Activated T-helper 17 cell treated with anti-CD3 and anti-CD28 coated beads, Interleukin-2, amount 50 U/mL, for 72 hours (primary cell): ENCODE data around the gene NAA15. TPM values are rescaled to one million over a fixed set of nuclear protein-coding genes. Genes with fewer than 3 reads are reported as not detected.
"Not testable (repeated sequence)": the region's sequence is repeated elsewhere in the genome, so short reads cannot be mapped to it uniquely, and the experiment has no call there.

ENCODE experiments used
- ATAC-seq: fragments of 150-1000 bp; cut with Tn5 transposase; replicated peaks from 2 replicates; pipeline ENCODE4 v1.10.0; 2021; ENCODE audit warnings: mild to moderate bottlenecking, moderate library complexity
- H3K27ac Mint-ChIP-seq: one replicate; pipeline ENCODE4 v1.8.0; 2022; ENCODE audit warnings: mixed read lengths
- H3K27me3 Mint-ChIP-seq: one replicate; pipeline ENCODE4 v1.8.0; 2022; ENCODE audit warnings: mixed read lengths
- H3K36me3 Mint-ChIP-seq: one replicate; pipeline ENCODE4 v1.8.0; 2022; ENCODE audit warnings: low read depth, mild to moderate bottlenecking, mixed read lengths
- H3K4me1 Mint-ChIP-seq: one replicate; pipeline ENCODE4 v1.8.0; 2022; ENCODE audit warnings: mixed read lengths
- H3K4me3 Mint-ChIP-seq: one replicate; pipeline ENCODE4 v1.8.0; 2022; ENCODE audit warnings: mild to moderate bottlenecking, mixed read lengths
- H3K9me3 Mint-ChIP-seq: one replicate; pipeline ENCODE4 v1.8.0; 2022; ENCODE audit warnings: mixed read lengths
- total RNA-seq, 2 donors: library from RNA; stranded (reverse); gene quantifications; one replicate each; pipeline ENCODE4 v1.2.3, GENCODE V29; 2022

Gene NAA15
- total RNA-seq, 2 donors from 2014 or later = 54.2 to 106 TPM

DNA sequence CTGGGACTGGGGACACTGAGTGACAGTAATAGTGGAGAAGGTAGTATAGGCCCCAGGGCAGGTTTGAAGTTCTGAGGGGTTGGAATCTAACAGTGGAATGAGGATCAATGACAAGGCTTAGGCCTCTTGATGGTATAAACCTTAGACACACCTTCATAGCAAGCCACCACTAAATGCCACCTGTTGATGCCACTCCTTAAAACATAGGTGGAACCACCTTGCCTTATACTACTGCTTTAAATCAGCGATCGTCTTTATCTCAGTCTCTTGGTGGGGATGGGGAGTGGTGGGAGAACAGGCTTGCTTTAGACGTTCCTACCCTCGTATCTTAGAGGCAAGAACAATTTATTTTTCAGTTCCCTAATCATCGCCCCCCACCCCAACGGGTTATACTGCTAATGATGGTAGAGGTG, 153.8 kb downstream of the NAA15 start:
- no peak for ATAC-seq
- peak overlapping the region; percentile 100 for H3K4me3 Mint-ChIP-seq
- peaks cover 23% of the 10 kb centered on the region for H3K4me1 Mint-ChIP-seq
- peak overlapping the region; percentile 98 for H3K27ac Mint-ChIP-seq
- no peaks in the 10 kb centered on the region for H3K27me3 Mint-ChIP-seq
- peaks cover 19% of the 10 kb centered on the region for H3K36me3 Mint-ChIP-seq
- no peaks in the 10 kb centered on the region for H3K9me3 Mint-ChIP-seq

DNA sequence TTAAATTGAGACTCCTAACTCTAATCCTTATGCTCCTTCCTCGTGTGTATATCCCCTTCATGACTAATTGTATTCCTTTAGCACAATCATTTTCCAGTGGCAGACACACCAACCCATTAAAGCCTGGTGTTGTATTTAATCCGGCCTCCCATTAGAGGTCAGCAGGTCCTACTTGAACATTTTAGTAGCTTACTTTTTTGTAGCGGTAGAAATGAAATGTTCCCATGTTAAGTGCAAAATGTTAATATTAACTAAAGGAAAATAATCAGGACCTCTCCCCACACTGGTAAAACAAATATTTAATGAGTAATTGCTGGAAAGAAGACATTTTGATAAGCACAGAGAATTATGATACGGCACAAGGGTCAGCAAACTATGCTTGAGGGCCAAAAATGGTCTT, 156.0 kb downstream of the NAA15 start:
- no peak for ATAC-seq
- peaks cover 25% of the 10 kb centered on the region for H3K4me1 Mint-ChIP-seq
- no peaks in the 10 kb centered on the region for H3K9me3 Mint-ChIP-seq
- H3K36me3 Mint-ChIP-seq = peaks cover 23% of the 10 kb centered on the region
- H3K27ac Mint-ChIP-seq = no peak overlapping the region
- H3K27me3 Mint-ChIP-seq = no peaks in the 10 kb centered on the region
- H3K4me3 Mint-ChIP-seq = no peak overlapping the region

DNA sequence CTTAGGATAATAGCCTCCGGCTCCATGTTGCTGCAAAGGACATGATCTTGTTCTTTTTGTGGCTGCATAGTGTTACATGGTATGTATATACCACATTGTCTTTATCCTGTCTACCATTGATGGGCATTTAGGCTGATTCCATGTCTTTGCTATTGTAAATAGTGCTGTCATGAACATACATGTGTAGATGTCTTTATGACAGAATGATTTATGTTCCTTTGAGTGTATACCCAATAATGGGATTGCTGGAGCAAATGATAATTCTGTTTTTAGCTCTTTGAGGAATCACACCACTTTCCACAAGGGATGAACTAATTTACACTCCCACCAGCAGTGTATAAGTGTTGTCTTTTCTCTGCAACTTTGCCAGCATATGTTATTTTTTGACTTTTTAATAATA, 157.2 kb downstream of the NAA15 start:
- Mint-ChIP-seq H3K4me1 (peaks cover 25% of the 10 kb centered on the region), H3K27ac (no peak overlapping the region), H3K9me3 (no peaks in the 10 kb centered on the region), H3K36me3 (peaks cover 28% of the 10 kb centered on the region), H3K4me3 (peak overlapping the region; percentile 0), H3K27me3 (no peaks in the 10 kb centered on the region)
- no peak for ATAC-seq

DNA sequence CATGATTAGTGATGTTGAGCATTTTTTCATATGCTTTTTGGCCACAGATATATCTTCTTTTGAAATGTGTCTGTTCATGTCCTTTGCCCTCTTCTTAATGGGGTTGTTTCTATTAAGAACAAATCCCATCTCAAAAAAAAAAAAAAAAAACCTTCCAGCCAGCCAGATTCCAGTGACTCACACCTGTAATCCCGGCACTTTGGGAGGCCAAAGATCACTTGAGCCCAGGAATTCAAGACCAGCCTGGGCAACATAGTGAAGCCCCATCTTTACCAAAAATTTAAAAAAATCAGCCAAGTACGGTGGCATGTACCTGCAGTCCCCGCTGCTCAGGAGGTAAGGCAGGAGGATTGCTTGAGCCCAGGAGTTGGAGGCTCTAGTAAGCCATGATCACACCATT, 157.7 kb downstream of the NAA15 start:
- H3K4me3 Mint-ChIP-seq = no peak overlapping the region
- peak overlapping the region; percentile 61 for H3K27ac Mint-ChIP-seq
- H3K9me3 Mint-ChIP-seq = no peaks in the 10 kb centered on the region
- H3K27me3 Mint-ChIP-seq = no peaks in the 10 kb centered on the region
- peaks cover 27% of the 10 kb centered on the region for H3K36me3 Mint-ChIP-seq
- H3K4me1 Mint-ChIP-seq = peaks cover 25% of the 10 kb centered on the region
- no peak for ATAC-seq

DNA sequence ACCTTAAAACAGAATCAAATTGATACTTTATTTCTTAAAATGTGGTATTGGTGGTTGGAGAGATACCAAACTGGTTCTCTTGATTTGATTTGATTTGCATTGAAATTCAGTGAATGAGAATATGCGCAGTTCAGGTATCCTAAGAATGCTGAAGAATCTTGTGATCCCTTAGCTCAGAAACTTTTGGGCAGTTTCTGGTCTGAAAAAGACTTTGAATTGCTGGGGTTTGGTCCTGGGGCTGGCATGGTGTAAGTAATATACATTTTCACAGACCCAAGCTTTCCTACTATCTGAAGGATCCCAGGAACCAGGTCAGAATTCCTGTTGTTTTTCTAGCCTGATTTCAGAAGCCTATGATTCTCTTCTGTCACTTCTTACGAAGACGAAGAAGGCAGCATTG, 159.3 kb downstream of the NAA15 start:
- peaks cover 21% of the 10 kb centered on the region for H3K36me3 Mint-ChIP-seq
- H3K4me1 Mint-ChIP-seq = peaks cover 22% of the 10 kb centered on the region
- no peaks in the 10 kb centered on the region for H3K9me3 Mint-ChIP-seq
- no peak for ATAC-seq
- H3K27me3 Mint-ChIP-seq = no peaks in the 10 kb centered on the region
- H3K4me3 Mint-ChIP-seq = no peak overlapping the region
- no peak overlapping the region for H3K27ac Mint-ChIP-seq

DNA sequence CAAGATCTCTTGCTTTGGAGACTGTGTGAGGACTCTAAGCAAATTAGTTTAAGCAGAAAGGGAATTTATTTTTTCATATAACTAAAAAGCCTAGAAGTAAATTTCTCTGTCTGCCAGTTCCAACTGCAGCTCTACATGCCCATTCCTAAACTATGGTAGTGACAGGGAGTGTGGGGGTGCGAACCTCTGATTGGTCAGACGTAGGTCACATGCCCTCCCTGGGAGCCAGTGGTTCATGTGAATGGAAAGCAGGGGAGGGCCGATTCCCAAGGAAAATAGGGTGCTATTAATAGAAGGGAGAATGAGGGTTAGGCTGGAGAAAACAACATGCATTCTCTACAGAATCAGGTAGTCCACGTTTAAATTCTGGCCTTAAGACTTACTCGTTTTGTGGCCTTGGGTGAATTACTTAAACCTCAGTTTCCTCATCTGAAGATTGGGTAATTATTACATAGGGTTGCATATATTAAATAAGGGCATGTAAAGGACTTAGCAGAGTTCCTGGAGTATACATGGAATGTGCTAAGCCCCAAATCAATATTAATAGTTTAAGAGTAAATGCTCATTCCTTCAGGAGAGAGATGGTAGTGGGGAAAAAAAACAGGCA, 159.8 kb downstream of the NAA15 start:
- H3K27ac Mint-ChIP-seq = no peak overlapping the region
- no peaks in the 10 kb centered on the region for H3K27me3 Mint-ChIP-seq
- no peak for ATAC-seq
- no peaks in the 10 kb centered on the region for H3K9me3 Mint-ChIP-seq
- H3K4me1 Mint-ChIP-seq = peaks cover 20% of the 10 kb centered on the region
- no peak overlapping the region for H3K4me3 Mint-ChIP-seq
- peaks cover 21% of the 10 kb centered on the region for H3K36me3 Mint-ChIP-seq

GRCh38 chr4:139464512-139464911, 163.2 kb downstream of the NAA15 start:
- H3K27me3 Mint-ChIP-seq, H3K27ac Mint-ChIP-seq, ATAC-seq, H3K4me3 Mint-ChIP-seq, H3K9me3 Mint-ChIP-seq: not testable (repeated sequence)
- peaks cover 27% of the 10 kb centered on the region for H3K36me3 Mint-ChIP-seq
- H3K4me1 Mint-ChIP-seq = peaks cover 14% of the 10 kb centered on the region

DNA sequence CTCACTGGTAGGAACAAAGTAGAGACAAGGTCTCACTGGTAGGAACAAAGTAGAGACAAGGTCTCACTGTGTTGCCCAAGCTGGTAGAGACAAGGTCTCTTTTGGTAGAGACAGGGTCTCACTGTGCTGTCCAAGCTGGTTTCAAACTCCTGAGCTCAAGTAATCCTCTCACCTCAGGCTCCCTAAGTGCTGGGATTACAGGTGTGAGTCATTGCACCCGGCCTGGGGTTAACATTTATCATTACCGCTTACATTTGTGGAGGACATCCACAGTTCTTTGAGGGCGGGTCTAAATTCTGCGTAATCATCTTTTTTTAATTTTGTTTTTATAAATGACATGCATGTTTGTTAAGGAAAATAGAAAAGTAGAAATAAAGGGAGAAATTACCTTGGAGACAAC, 164.6 kb downstream of the NAA15 start:
- peaks cover 4% of the 10 kb centered on the region for H3K9me3 Mint-ChIP-seq
- H3K4me1 Mint-ChIP-seq = peaks cover 8% of the 10 kb centered on the region
- no peaks in the 10 kb centered on the region for H3K27me3 Mint-ChIP-seq
- no peak overlapping the region for H3K4me3 Mint-ChIP-seq
- H3K36me3 Mint-ChIP-seq = peaks cover 20% of the 10 kb centered on the region
- ATAC-seq = no peak
- no peak overlapping the region for H3K27ac Mint-ChIP-seq

GRCh38 chr4:139468756-139469155, 167.5 kb downstream of the NAA15 start:
- H3K4me1 Mint-ChIP-seq, ATAC-seq, H3K9me3 Mint-ChIP-seq, H3K27ac Mint-ChIP-seq, H3K27me3 Mint-ChIP-seq, H3K4me3 Mint-ChIP-seq: not testable (repeated sequence)
- peaks cover 38% of the 10 kb centered on the region for H3K36me3 Mint-ChIP-seq

GRCh38 chr4:139469216-139469615, 167.9 kb downstream of the NAA15 start:
- H3K9me3 Mint-ChIP-seq = peaks cover 4% of the 10 kb centered on the region
- no peak overlapping the region for H3K27ac Mint-ChIP-seq
- H3K36me3 Mint-ChIP-seq = peaks cover 41% of the 10 kb centered on the region
- peaks cover 8% of the 10 kb centered on the region for H3K4me1 Mint-ChIP-seq
- ATAC-seq = no peak
- H3K4me3 Mint-ChIP-seq = no peak overlapping the region
- no peaks in the 10 kb centered on the region for H3K27me3 Mint-ChIP-seq

Other genes with a start within 250 kb of the NAA15 start
- gene ELF2, start 124.3 kb upstream of the NAA15 start, total RNA-seq = 10 to 100 TPM; 29.7 to 35.2 TPM
- gene MGARP, start 21.3 kb upstream of the NAA15 start, total RNA-seq = under 1 TPM in 1 of 2 donors, not detected in 1; 0.98 TPM
- gene NDUFC1, start 972 bp downstream of the NAA15 start, total RNA-seq = 10 to 100 TPM; 34.9 to 43.6 TPM
- gene RAB33B, start 152.6 kb downstream of the NAA15 start, total RNA-seq = 1 to 10 TPM; 8.5 to 9.6 TPM